ENCODE data around the gene RERE.
A peak's percentile ranks its signal among the peaks of the same experiment; 100 is the strongest.
"Not testable (repeated sequence)": the region's sequence is repeated elsewhere in the genome, so short reads cannot be mapped to it uniquely, and the experiment has no call there.

Gene RERE

GRCh38 chr1:8841395-8841794 lies 24.0 kb upstream of the RERE start:
- DNase-seq = no peak

- no peak for DNase-seq
These were observed 22.6 kb upstream of the RERE start for GRCh38 chr1:8839990-8840389.

GRCh38 chr1:8835941-8836643 lies 18.7 kb upstream of the RERE start:
- no peak for DNase-seq

- no peak for DNase-seq
These were observed 13.9 kb upstream of the RERE start for GRCh38 chr1:8831340-8831739.

- DNase-seq = not testable (repeated sequence)
These were observed 13.3 kb upstream of the RERE start for GRCh38 chr1:8830732-8831131.

GRCh38 chr1:8825985-8826481 lies 8.6 kb upstream of the RERE start:
- no peak for DNase-seq

GRCh38 chr1:8823295-8823664 lies 5.8 kb upstream of the RERE start:
- DNase-seq = no peak

- peak; percentile 71 for DNase-seq
These were observed 5.2 kb upstream of the RERE start for GRCh38 chr1:8822373-8823294.

- no peak for DNase-seq
These were observed 3.6 kb upstream of the RERE start for GRCh38 chr1:8821084-8821483.

- DNase-seq = not testable (repeated sequence)
These were observed 1.3 kb upstream of the RERE start for GRCh38 chr1:8818789-8819188.

GRCh38 chr1:8818325-8818775 lies 910 bp upstream of the RERE start:
- peak; percentile 32 for DNase-seq

GRCh38 chr1:8816831-8817411 lies 519 bp downstream of the RERE start:
- no peak for DNase-seq

- DNase-seq = no peak
These were observed 1.2 kb downstream of the RERE start for GRCh38 chr1:8816264-8816663.

GRCh38 chr1:8815582-8816151 lies 1.8 kb downstream of the RERE start:
- DNase-seq = peak; percentile 63

GRCh38 chr1:8814865-8815264 lies 2.6 kb downstream of the RERE start:
- peak; percentile 72 for DNase-seq

- no peak for DNase-seq
These were observed 3.4 kb downstream of the RERE start for GRCh38 chr1:8813991-8814390.

- DNase-seq = no peak
These were observed 4.2 kb downstream of the RERE start for GRCh38 chr1:8813016-8813763.

- no peak for DNase-seq
These were observed 5.4 kb downstream of the RERE start for GRCh38 chr1:8812081-8812480.

- no peak for DNase-seq
These were observed 6.5 kb downstream of the RERE start for GRCh38 chr1:8810987-8811386.

GRCh38 chr1:8809342-8809736 lies 8.1 kb downstream of the RERE start:
- DNase-seq = no peak

GRCh38 chr1:8807004-8807403 lies 10.4 kb downstream of the RERE start:
- no peak for DNase-seq

- no peak for DNase-seq
These were observed 17.0 kb downstream of the RERE start for GRCh38 chr1:8800416-8800815.

- DNase-seq = no peak
These were observed 20.2 kb downstream of the RERE start for GRCh38 chr1:8797216-8797615.

Measured in NCI-H510A (cell line).